ENCODE measurements around the gene CILP2.

- no peak for TF ChIP-seq POLR2A (IDR thresholded peaks at IDR 0.05; ENCODE audit: low read depth, low read length)
- TF ChIP-seq TAF1 (IDR thresholded peaks at IDR 0.05; ENCODE audit: borderline replicate concordance, low read depth, low read length): no peak
- no peak for TF ChIP-seq POLR2AphosphoS5 (IDR thresholded peaks at IDR 0.05; ENCODE audit: low read depth, low read length)
Measured at GRCh38 chr19:19594381-19594780, 56.3 kb downstream of the CILP2 start.

All from GM12892 (cell line).